HG02840 (cell line): Measurements from ENCODE around the gene FGF9.

Experiments used
- ATAC-seq: cut with Tn5 transposase; IDR thresholded peaks from one replicate; pipeline ENCODE4 v1.9.1; 2021; ENCODE audit warnings: mild to moderate bottlenecking, moderate library complexity, moderate number of reproducible peaks; ENCODE audit not compliant: unreplicated experiment, low FRiP score

Gene FGF9

GRCh38 chr13:21703846-21704245, 33.0 kb downstream of the FGF9 start:
- no peak for ATAC-seq

DNA sequence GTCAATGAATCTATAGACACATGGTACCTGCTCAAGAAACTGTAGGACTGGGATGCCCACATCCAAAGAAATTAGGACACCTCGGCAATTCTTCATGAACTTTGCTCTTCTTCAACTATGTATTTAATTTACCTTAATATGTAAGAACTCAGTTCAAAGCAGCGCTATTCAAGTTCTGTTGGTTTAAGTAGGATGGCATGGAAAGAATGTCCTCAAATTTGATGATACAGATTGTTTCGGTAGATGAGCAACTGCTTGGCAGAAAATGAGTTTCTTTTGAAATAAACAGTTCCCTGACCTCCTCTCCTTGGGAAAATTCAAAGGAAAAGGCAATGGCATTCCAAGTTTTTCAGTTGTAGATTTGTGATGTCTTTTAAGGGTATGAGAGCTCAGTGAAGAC, 36.7 kb downstream of the FGF9 start:
- ATAC-seq = no peak

DNA sequence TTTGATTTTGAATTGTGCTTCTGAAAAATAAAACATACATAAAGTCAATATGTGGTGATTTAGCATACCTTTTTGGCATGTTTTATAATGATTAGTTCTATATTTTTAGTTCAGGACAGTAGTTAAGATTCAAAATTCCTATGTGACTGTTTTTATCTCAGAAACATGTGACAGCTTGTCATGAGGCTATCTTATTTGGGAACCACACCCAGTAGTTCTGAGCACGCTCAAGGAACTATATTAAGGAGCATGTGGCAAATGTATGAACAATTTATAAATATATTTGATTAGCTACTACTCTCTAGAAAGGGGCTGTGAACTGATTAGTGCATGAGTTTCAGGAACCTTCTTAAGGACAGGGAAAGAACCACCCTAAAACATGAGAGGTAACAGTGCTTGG, 38.8 kb downstream of the FGF9 start:
- no peak for ATAC-seq

DNA sequence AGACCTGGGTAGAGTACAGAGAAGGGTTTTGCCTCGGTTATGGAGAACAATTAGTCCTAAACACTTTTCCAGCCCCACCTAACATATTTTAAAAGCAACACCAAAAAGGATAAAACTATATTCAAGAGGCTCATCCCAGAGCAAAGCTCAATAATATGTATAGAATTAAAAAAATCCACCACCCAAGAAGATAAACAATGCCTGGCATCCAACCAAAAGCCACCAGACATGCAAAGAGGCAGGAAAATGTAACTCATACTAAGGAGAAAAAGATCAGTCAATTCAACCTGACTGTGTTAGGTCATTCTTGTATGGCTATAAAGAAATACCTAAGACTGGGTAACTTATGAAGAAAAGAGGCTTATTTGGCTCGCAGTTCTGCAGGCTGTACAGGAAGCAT, 39.3 kb downstream of the FGF9 start:
- no peak for ATAC-seq

DNA sequence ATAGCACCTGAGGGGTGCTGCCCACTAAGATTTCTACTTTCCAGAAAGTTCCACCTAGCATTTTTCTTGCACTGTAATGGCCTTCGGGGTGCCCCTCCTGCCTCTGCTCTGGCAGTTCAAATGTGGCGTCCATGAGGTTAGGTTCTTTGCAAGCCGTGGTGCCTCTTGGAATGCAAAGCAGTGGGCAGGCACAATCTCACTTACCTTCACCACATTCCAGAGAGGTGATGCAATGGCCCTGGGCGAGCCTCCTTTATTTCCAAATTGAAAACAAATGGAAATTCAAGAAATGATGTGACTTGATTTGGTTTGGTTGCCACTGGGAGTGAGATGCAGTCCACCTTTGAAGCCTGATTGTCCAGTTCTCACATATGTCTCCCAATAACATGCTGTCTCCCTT, 46.9 kb downstream of the FGF9 start:
- no peak for ATAC-seq

GRCh38 chr13:21719463-21719862, 48.6 kb downstream of the FGF9 start:
- ATAC-seq = no peak

DNA sequence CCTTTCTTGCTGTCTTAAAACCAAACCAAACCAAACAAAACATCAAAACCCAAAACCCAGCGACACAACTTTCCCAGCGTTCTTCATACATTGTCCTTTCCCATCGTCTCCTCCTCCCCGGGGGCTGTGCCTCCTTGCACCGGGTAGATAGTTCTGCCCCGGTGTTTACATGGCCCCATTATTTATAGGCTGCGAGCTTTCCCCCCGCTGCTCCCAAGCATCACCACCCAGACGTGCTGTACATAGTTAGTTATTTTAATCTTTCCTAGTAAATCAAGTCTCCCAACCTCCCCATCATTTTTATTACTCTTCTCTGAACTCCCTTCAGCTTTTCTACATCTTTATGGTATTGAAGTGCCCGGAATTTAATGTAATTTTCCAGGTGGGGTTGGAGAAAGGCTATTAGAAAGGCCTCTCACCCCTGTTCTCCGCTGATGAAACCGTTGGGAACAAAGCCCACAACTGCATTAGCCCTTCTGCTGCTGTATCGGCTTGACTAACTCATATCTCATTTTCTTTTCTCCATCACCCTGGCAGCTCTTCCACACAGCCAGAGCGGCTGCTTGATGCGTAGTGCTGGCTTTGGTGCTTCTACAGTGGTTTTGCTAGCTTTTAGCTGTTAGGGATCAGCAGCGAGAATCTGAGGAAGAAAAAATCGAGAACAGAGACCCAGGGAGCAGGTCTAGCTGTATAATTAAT, 53.1 kb downstream of the FGF9 start:
- ATAC-seq = no peak

DNA sequence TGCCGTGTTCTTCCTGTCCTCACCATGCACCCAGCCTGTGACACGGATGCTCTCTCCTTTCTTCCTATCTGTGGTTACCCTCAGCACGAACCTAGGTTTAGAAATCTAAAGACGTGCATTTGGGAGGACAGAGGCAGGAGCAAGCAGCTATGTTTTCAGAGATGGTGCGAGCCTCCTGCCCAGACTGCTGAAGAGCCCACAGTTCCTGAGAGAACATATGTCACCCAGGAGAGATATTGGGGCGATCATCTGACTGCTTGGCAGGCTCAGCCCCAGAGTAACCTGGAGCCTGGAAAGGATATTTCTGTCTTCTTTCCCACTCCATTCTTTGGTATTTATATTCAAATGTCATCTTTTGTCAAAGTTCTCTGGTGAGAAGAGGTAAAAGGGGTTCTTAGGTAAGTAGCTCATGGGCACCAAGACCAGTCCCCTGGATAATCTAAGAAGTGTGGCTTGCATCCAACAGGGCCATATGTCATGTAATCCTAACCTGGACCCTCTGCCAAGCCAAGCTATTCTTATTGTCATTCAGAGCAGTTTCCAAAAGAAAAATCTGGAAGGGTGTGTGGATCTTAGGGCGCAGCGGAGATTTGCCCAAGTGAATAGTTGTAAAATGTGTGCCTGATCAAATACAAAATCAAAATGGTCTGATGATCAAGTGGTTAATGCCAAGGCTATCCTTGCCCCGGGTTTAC, 59.5 kb downstream of the FGF9 start:
- no peak for ATAC-seq

GRCh38 chr13:21733475-21734263, 62.8 kb downstream of the FGF9 start:
- ATAC-seq = no peak

DNA sequence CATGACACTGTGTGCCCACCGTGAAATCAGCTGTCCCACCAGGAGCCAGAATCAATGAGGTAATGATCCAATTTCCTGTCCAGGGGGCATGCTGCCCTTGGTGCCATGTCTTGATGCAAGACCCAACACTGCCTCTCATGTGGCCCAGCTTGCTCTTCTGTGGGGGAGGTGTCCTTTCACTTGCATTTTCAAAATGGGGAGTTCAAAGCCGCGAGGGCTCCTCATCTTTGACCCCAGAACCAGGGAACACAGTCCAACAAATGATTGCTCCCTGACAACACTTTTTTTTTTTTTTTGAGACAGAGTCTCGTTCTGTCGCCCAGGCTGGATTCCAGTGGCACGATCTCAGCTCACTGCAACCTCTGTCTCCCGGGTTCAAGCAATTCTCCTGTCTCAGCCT, 64.1 kb downstream of the FGF9 start:
- no peak for ATAC-seq

GRCh38 chr13:21735701-21736401, 65.0 kb downstream of the FGF9 start:
- no peak for ATAC-seq

- ATAC-seq = no peak
Measured at GRCh38 chr13:21736926-21737325, 66.1 kb downstream of the FGF9 start.

- ATAC-seq = no peak
Measured at GRCh38 chr13:21738630-21739029, 67.8 kb downstream of the FGF9 start.

- no peak for ATAC-seq
Measured at GRCh38 chr13:21739771-21740170, 68.9 kb downstream of the FGF9 start.

DNA sequence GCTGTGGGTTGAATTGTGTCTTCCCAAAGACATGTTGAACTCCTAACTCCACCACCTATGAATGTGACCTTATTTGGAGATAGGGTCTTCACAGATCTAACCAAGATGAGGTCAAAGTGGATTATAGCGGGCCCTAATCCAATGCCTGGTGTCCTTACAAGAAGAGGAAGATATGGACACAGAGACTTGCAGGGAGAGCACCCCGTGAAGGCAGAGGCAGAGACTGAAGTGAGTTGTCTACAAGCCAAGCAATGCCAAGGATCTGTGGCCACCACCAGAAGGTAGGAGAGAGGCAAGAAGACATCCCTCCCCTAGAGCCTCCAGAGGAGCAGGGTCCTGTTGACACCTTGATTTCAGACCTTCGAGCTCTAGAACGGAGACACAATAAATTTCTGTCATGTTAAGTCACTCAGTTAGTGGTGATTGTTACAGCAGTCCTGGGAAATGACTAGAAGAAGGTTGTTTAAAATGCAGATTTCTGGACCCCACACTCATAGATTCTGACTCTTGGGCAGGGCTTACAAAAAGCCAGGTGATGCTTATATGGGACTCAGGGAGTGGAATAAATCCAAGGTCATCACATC, 70.6 kb downstream of the FGF9 start:
- no peak for ATAC-seq

GRCh38 chr13:21742096-21742495, 71.2 kb downstream of the FGF9 start:
- no peak for ATAC-seq

GRCh38 chr13:21744149-21744548, 73.3 kb downstream of the FGF9 start:
- ATAC-seq = no peak

DNA sequence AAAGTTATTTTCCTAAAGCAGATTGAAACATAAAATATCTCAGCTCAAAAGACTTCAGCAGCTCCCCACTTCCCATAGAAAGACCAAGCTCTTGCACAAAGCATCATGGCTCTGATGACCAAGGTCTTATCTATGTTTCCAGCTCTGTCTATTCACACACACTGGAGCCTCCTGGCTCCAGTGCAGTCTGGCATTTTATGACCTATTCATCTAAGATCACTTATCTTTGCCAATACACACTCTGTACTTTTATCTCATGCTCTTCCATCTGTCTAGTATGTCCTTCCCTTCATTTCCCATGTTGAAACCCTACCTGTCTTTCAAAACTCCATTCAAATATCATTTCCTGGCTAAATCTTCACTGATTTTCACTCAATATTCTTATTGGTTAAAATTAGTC, 74.4 kb downstream of the FGF9 start:
- no peak for ATAC-seq

- no peak for ATAC-seq
Measured at GRCh38 chr13:21747456-21747855, 76.6 kb downstream of the FGF9 start.

DNA sequence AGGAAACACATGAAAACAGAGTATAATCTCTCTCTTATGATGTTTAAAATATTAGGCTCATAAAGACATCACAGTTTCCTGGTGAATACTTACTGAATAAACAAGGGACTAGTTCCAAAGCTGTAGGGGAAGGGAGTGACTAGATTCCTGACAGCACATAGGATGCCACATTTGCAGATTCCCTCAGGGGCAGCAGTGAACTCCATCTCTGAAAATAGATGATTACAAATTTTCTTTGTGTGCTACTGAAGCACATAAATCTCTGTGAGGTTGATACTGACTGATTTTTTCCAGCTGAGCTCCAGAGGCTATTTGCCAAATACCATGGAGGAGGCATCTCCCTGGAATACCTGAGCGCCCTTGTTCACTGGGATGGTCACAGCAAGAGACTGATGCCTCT, 77.3 kb downstream of the FGF9 start:
- ATAC-seq = no peak

GRCh38 chr13:21749410-21749809, 78.5 kb downstream of the FGF9 start:
- no peak for ATAC-seq
